ENCODE measurements around the gene VHLL.
A peak's percentile ranks its signal among the peaks of the same experiment; 100 is the strongest.

VHLL gene

DNA sequence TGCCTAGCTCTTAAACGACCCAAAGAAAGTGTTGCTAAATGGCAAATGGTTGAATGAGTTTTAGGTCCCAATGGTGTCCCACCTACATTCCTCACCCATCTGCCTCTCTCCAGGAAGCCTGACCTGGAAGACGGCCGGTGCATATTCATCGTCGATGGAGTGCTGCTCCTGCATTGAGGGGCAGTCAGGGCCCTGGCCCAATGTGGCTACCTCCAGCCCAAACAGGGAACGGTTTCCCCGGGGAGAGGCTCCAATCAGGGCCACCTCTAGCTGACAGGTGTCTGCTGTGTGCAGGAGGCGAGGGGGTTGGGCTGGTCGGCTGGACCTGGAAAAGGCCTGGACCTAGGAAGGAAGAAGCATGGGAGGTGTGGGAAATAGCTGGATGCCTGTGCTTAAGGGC, 5.2 kb downstream of the VHLL start:
- in situ Hi-C loops (cut with MboI; ENCODE audit: low pct_unique_long_range_greater_than_20kb, low sequenced_read_pairs) = no loop called here
- DNase-seq = no peak

DNA sequence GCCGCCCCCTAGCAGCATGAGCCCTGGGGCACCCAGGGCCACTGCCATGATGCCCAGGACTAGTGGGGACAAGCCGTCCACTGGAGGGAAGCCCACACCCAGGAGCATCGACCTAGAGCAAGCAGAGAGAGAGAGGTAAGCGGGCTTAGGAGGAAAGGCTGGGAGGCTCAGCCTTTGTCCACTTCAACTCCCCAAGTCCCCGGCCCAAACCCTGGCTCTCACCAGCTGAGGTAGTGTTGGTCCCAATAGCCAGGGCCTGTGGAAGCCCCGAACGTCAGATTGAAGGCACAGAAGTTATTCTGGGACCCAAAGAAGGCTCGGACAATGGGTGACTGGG, 6.0 kb downstream of the VHLL start:
- in situ Hi-C loops (cut with MboI; ENCODE audit: low pct_unique_long_range_greater_than_20kb, low sequenced_read_pairs) = no loop called here
- DNase-seq = no peak

DNA sequence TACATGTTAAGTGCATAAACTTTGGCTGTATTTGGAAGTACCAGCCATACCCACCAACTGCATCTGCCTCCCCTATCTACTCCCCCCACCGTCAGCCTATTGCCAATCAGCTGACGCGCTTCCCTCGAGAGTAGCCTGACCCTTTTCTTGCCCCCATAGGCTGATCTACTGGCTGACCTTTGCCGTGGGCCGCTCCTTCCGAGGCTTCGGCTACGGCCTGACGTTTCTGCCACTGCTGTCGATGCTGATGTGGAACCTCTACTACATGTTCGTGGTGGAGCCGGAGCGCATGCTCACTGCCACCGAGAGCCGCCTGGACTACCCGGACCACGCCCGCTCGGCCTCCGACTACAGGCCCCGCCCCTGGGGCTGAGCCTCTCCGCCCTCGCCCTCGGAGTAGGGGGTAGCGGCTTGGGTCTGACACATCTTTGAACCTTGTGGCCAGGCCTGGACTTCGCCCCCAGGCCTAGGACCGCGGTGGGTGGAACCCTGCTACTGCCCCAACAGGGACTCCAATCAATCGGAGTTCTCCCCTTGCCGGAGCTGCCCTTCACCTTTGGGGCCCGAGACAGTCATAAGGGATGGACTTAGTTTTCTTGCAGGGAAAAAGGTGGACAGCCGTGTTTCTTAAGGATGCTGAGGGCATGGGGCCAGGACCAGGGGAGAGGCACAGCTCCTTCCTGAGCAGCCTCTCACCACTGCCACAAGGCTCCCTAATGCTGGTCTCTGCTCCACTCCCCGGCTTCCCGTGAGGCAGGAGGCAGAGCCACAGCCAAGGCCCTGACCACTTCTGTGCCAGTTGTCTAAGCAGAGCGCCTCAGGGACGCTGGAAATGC, 7.7 kb downstream of the VHLL start:
- in situ Hi-C loops (cut with MboI; ENCODE audit: low pct_unique_long_range_greater_than_20kb, low sequenced_read_pairs) = no loop called here
- DNase-seq = no peak

DNA sequence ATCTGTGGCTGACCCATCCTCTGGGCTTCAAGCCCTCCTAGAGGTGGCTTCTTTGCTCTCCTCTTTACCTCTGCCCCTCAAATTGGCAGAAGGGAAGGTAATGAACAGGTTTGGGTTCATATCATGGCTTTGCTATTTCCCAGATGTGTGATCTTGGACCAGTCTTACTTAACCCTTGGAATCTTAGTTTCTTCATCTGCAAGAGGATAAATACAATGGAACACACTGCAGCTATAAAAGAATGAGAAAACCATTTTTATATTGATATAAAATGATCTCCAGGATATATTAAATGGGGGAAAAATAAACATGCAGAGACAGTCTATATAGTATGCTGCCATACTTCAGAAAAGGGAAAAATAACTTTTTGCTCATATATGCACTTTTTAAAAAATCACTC, 9.2 kb downstream of the VHLL start:
- no peak for DNase-seq
- in situ Hi-C loops (cut with MboI; ENCODE audit: low pct_unique_long_range_greater_than_20kb, low sequenced_read_pairs) = no loop called here

DNA sequence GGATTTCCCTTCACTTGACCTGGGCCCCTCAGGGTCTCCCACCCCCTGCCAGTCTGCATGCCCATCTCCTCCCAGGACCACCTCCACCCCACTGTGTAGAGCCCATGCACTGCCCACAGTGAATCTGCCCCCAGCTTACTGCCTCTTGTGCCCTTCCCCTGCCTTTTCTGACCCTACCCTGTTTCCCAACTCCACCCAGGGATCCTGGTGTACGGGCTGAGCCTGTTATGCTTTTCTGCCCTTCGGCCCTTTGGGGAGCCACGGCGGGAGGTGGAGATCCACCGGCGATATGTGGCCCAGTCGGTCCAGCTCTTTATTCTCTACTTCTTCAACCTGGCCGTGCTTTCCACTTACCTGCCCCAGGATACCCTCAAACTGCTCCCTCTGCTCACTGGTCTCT, 13.0 kb downstream of the VHLL start:
- DNase-seq = no peak
- in situ Hi-C loops (cut with MboI; ENCODE audit: low pct_unique_long_range_greater_than_20kb, low sequenced_read_pairs) = no loop called here

DNA sequence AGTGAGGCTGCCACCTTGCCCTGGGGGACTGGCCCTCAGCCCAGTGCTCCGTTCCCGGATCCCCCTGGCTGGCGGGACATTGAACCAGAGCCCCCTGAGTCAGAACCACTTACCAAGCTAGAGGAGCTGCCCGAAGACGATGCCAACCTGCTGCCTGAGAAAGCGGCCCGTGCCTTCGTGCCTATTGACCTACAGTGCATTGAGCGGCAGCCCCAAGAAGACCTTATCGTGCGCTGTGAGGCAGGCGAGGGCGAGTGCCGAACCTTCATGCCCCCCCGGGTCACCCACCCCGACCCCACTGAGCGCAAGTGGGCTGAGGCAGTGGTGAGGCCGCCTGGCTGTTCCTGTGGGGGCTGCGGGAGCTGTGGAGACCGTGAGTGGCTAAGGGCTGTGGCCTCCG, 13.7 kb downstream of the VHLL start:
- DNase-seq = no peak
- in situ Hi-C loops (cut with MboI; ENCODE audit: low pct_unique_long_range_greater_than_20kb, low sequenced_read_pairs) = no loop called here

DNA sequence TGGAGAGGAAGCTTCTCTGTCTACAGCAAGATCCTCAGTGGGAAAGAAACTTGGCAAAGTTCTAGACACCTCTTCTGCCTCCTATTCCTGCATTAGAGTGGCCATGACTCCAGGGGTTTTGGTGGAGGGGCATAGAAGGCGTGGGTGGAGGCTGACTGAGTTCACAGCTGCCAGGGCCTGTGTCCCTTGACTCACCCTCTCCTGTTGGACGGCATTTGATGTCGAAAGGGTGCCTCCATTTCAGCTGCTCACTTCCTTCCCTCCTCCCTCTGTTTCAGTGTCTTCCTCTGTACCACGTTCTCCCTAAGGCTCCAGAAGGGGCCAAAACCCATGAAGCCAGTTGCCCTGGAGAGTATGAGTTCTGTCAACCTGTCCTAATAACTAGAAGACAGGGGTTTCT, 14.3 kb downstream of the VHLL start:
- DNase-seq = no peak
- in situ Hi-C loops (cut with MboI; ENCODE audit: low pct_unique_long_range_greater_than_20kb, low sequenced_read_pairs) = no loop called here

DNA sequence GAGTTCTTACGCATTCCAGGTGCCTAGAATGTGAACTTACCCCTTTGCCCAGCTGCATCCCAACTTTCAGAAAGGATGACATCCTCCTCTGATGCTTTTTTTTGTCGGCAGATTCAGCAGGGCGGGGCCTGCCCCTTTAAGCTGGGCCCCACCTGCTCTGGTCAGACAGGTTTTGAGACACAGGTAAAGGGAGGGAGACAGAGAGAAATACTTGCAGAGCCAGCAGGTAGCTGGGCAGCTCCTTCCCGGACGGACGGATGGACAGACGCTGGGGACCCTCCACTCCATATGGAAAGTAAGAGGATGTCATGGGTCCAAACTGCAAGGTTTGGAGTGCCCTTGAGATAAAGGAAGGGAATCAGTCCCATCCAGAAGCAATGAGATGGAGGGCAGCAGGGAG, 15.0 kb downstream of the VHLL start, which contains the start of gene TMEM79:
Gene TMEM79, plus strand, starts transcription at position 214 of the 400 bp plus-strand sequence. CDS start 902 bp downstream, outside the sequence.
- in situ Hi-C loops (cut with MboI; ENCODE audit: low pct_unique_long_range_greater_than_20kb, low sequenced_read_pairs) = no loop called here
- DNase-seq = no peak

DNA sequence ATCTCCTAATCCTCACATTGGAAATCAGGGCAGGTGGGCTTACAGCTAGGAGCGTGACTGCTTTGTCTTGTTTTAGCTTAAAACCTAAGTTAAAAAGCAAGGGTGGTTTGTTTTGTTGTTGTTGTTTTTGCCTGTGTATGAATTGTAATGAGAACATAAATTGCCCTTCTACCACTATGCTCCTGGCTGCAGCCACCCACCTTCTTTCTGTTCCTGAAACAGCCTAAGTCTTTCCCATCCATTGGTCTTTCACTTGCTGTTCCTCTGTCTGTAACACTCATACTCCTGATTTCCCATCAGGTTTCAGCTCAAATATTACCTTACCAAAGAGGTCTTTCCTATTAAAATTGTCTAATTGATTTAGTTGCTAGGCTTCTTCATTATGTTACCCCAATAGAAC, 15.6 kb downstream of the VHLL start:
- in situ Hi-C loops (cut with MboI; ENCODE audit: low pct_unique_long_range_greater_than_20kb, low sequenced_read_pairs) = no loop called here
- no peak for DNase-seq

DNA sequence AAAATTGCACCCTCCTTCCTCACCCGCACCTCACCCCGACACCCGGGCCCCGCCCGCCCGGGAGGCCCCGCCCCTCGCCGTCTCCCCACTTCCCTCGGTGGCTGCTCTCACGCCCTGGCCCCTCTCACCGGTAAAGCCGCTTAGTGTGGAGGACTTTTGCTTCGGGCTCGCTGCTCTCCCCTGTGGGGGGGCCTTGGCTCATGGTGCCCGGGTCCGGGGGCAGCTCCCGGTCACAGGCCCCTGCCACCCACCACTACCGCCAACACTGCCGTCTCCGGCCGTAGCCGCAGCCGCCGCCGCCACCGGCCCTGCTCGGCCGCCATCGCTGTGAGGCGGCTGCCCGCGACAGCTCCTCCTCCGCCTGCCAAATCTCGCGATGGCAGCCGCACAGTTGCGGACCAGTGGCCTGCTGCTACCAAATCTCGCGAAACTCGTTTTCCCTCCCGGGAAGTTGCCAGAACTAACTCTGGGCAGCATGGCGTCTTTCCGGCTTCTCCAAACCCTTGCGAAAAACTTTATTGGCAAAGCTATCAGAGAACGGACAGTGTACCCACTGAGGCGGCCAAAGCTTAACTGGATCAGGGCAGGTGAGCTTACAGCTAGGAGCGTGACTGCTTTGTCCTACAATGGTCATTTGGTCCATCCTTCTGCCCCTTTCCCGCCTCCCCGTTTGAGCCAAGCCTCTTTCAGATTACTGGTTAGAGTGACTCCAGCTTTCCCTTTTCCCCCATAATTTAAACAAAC, 16.5 kb downstream of the VHLL start, which contains the start of gene SMG5:
Gene SMG5, minus strand, starts transcription at position 347 of the 744 bp plus-strand sequence. Its CDS starts 145 bp downstream, at position 202.
- in situ Hi-C loops (cut with MboI; ENCODE audit: low pct_unique_long_range_greater_than_20kb, low sequenced_read_pairs) = no loop called here
- DNase-seq = peak; percentile 96

DNA sequence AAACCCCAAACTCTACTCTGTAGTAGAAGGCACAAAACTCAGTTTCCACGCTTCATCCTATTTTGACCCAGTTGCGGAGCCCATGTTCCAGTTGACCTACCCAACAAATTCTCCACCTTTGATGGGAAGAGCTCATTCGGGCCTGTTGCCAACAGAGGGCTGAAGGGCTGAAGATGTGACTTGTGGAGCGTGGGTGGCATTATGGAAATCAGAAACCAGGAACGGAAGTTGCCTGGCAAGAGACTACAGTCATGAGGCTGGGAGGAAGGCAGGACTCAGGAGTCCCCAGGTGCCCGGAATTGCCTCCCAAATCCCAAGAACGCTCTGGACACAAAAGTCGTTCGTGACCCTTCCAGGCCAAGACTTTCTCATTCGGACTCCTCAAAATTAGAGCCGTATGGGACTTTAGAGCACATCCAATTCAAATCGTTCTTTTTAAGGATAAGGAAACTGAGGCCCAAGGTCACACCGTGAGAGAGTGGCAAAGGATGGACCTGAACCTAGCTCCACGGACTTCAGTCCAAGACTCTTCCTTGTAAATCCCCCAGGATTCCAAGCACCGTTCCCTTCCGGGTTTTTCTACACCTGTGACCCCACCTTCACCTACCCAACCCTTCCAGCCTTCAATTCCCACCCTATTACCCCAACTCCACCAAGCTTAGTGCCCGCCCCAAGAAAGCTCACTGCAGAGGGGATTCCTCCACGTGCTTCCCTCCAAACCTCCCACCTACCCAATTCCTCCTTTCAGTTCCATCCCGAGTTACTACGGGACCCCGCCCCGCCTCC, 17.2 kb downstream of the VHLL start:
- peak; percentile 57 for DNase-seq
- in situ Hi-C loops (cut with MboI; ENCODE audit: low pct_unique_long_range_greater_than_20kb, low sequenced_read_pairs) = no loop called here

DNA sequence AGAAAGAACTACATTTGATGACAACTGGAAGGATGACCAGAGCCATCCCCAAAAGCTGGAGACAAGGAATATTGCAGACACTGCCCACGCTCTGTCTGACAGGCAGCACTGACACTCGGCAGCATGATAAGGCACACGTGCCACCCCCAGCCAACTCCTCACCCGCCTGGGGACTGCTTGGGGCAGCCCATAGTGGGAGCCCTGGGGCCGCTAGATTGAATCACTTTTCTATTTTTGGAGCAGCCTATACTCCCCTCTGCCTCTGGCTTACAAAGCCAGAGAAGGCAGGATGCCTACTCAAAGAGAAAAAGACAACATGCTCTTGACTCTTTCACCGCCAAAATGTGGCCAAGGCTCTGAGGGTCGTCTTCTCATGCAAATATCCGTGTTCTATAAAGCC, 17.8 kb downstream of the VHLL start:
- DNase-seq = peak; percentile 79
- in situ Hi-C loops (cut with MboI; ENCODE audit: low pct_unique_long_range_greater_than_20kb, low sequenced_read_pairs) = no loop called here

DNA sequence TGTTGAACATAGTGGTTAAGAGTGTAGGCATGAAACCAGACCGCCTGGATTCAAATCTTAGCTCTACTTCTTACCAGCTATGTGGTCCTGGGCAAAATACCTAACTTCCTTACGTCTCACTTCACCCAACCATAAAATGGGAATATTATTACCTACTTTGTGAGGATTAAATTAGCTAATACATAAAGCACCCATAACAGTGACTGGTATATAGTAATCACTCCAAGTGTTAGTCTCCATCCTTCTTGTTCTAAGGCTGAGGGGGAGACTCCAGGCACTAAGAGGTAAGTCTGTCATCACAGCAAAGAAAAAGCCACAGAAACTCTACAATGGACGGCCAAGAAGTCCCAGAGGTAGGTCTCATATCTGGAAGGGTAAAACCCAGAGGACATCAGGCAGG, 19.3 kb downstream of the VHLL start:
- no peak for DNase-seq
- in situ Hi-C loops (cut with MboI; ENCODE audit: low pct_unique_long_range_greater_than_20kb, low sequenced_read_pairs) = no loop called here

DNA sequence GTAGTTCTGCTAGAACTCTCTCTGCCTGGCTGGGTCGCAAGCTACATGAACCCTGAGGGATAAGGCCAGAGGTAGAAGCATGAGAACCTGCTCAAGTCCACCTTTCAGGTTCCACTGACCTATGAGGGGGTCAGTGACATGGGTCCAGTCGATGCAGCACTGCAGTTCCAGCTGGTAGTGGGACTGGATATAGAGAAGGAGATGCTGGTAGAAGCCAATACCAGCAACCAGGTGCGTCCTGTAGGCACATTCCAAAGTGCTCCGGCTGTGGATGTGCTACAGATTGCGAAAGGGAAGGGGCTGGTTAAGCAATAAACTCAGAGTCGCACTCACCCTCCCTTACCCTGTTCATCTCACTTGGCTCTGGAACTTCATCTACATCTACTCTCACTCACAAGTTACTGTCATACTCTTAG, 22.1 kb downstream of the VHLL start:
- DNase-seq = no peak
- in situ Hi-C loops (cut with MboI; ENCODE audit: low pct_unique_long_range_greater_than_20kb, low sequenced_read_pairs) = no loop called here

DNA sequence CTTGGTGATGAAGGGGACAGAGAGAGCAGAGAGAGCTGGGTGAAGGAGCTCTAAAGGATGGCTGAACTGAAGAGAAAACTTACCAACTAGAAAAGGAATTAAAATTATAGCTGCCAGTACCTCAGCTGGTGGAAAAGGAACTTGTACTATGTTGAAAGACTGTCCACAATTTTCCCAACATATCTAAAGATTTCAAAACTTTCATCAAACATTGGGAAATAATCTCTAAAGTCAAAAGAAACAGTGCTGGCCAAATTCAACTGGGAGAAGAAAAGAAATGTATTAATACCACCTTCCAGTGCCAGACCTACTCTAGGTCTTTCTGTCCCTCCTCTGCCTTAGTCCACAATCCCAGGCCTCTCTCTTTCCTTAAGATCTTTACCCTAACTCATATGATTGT, 22.6 kb downstream of the VHLL start:
- in situ Hi-C loops (cut with MboI; ENCODE audit: low pct_unique_long_range_greater_than_20kb, low sequenced_read_pairs) = no loop called here

DNA sequence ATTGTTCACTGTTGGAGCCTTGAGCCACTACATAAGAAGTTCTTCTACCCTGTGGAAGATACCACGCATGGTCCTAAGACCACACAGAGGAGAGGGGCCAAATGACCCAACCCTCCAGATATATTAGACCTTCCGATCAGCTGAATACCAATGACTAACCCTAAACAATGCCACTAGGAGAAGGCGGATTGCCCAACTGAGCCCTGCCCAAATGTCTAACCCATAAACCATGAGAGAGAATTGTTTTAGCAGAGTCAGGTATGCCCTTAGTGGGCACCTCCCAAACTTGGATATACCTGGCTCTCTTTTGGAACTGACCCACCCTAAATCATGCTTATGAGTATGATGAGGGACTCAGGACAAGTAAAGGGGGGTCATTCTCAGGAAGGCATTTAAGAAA, 28.8 kb downstream of the VHLL start:
- in situ Hi-C loops (cut with MboI; ENCODE audit: low pct_unique_long_range_greater_than_20kb, low sequenced_read_pairs) = no loop called here
- DNase-seq = no peak

More for the DNA sequence above, 22.6 kb downstream of the VHLL start:
- no peak for DNase-seq

DNA sequence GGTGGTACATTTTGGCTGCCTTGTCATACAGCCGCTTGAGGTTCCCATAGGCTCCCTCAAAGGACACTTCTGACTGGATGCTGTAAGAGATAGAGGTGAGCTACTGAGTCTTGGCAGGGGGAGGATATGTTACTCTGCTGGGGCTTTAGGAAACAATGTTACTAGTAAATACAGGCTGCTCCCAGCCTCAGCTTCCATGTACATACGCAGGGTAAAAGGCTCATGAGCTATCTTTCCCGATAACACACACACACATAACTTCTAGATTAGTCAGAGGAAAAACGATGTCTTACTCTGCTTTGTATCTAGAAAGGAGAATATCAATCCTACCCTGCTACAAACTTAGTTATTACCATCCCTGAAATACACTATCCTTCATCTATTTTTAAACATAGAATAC, 30.8 kb downstream of the VHLL start:
- in situ Hi-C loops (cut with MboI; ENCODE audit: low pct_unique_long_range_greater_than_20kb, low sequenced_read_pairs) = no loop called here
- no peak for DNase-seq

DNA sequence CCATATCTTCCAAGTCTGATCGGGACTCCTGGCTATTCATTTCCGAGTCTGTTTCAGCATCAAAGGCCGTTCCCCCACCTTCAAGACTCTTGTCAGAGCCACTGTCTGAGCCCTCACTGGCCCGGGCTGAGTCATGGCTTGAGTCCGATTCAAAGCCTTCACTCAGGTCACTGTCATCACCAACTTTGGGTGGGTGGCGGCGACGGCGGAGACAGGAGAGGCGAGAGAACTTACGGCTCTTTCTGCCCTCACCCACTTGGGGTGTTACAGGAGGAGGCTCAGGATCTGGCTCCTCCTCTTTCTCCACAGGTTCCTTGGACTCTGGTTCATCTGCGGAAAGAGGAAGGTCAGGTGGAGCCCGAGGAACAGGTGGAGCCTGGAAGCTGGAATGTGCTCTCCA, 33.1 kb downstream of the VHLL start:
- in situ Hi-C loops (cut with MboI; ENCODE audit: low pct_unique_long_range_greater_than_20kb, low sequenced_read_pairs) = no loop called here
- DNase-seq = no peak

DNA sequence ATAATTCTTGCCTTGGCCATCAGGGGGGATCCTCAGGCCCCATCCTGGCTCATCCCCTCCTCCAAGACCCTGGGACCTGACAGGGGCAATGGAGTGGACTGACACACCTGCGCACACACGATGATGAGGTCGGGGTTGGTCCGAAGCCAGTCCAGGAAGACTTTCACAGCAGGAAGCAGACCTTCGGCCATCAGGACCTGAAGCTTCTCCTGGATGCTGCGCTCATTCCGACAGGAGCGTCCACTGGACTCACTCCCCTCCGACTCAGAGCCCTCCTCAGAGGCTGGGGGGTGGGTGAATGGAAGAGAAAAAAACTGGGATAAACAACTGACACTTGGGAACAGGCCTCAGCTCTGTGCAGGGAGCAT, 35.8 kb downstream of the VHLL start:
- DNase-seq = no peak

More for the DNA sequence above, 35.8 kb downstream of the VHLL start:
- in situ Hi-C loops (cut with MboI; ENCODE audit: low pct_unique_long_range_greater_than_20kb, low sequenced_read_pairs) = no loop called here

Measured in KBM-7 (cell line).